KMS-11 (cell line): Measurements from ENCODE around the gene NDUFC1.
A peak's percentile ranks its signal among the peaks of the same experiment; 100 is the strongest.
"Not testable (repeated sequence)": the region's sequence is repeated elsewhere in the genome, so short reads cannot be mapped to it uniquely, and the experiment has no call there.

Experiments
- H2AFZ ChIP-seq: fragments of 200-600 bp; sonication (generic); 2 replicates; pipeline ENCODE4 v1.6.1; 2016; ENCODE audit warnings: antibody characterized with exemption, mixed run types, low read depth
- H3K27ac ChIP-seq: fragments of 200-600 bp; sonication (generic); 2 replicates; pipeline ENCODE4 v1.6.1; 2016; ENCODE audit warnings: mild to moderate bottlenecking, mixed run types
- H3K27me3 ChIP-seq: fragments of 200-600 bp; sonication (generic); 2 replicates; pipeline ENCODE4 v1.6.1; 2017; ENCODE audit warnings: mild to moderate bottlenecking, low read depth, mixed run types, moderate library complexity; ENCODE audit not compliant: insufficient read depth
- H3K36me3 ChIP-seq: fragments of 200-600 bp; sonication (generic); 2 replicates; pipeline ENCODE4 v1.6.1; 2017; ENCODE audit warnings: mild to moderate bottlenecking, mixed run types; ENCODE audit not compliant: insufficient read depth
- H3K4me1 ChIP-seq: fragments of 200-600 bp; sonication (generic); 2 replicates; pipeline ENCODE4 v1.6.1; 2016; ENCODE audit warnings: mild to moderate bottlenecking, low read depth, mixed run types; ENCODE audit not compliant: poor library complexity, severe bottlenecking
- H3K4me2 ChIP-seq: fragments of 200-600 bp; sonication (generic); 2 replicates; pipeline ENCODE4 v1.7.0; 2016; ENCODE audit warnings: mild to moderate bottlenecking, mixed run types
- H3K4me3 ChIP-seq: fragments of 200-600 bp; sonication (generic); IDR thresholded peaks from 2 replicates; pipeline ENCODE4 v1.6.1; 2017; ENCODE audit warnings: low read depth, low read length, mixed read lengths; ENCODE audit not compliant: insufficient read depth
- H3K79me2 ChIP-seq: fragments of 200-600 bp; sonication (generic); 2 replicates; pipeline ENCODE4 v1.6.1; 2016; ENCODE audit warnings: low read depth, mixed run types; ENCODE audit not compliant: insufficient read depth
- H3K9ac ChIP-seq: fragments of 200-600 bp; sonication (generic); 2 replicates; pipeline ENCODE4 v1.6.1; 2016; ENCODE audit warnings: mild to moderate bottlenecking, mixed run types
- H4K20me1 ChIP-seq: fragments of 200-600 bp; sonication (generic); 2 replicates; pipeline ENCODE4 v1.6.1; 2016; ENCODE audit warnings: mild to moderate bottlenecking, mixed run types; ENCODE audit not compliant: insufficient read depth
- CTCF ChIP-seq: fragments of 200-600 bp; sonication (generic); conservative IDR thresholded peaks from 2 replicates; pipeline ENCODE4 v1.6.1; 2017; ENCODE audit warnings: low read depth, mild to moderate bottlenecking, antibody characterized with exemption, low read length, moderate library complexity, mixed read lengths

The NDUFC1 gene

GRCh38 chr4:139314047-139314800 lies 11.9 kb upstream of the NDUFC1 start:
- Histone ChIP-seq H3K4me1 (peaks cover 85% of the 10 kb centered on the region), H3K36me3 (no peaks in the 10 kb centered on the region), H2AFZ (no peak overlapping the region), H3K27ac (no peak overlapping the region; the same call in 1 of the 2 replicates), H3K79me2 (peaks cover 100% of the 10 kb centered on the region), H4K20me1 (peaks cover 55% of the 10 kb centered on the region), H3K4me2 (0 out of 2 replicates have a peak overlapping the region, but pooled peaks have one; percentile 12), H3K27me3 (no peaks in the 10 kb centered on the region), H3K4me3 (no peak overlapping the region), H3K9ac (no peak overlapping the region)
- TF ChIP-seq CTCF, result no peak

- Histone ChIP-seq H4K20me1 (peaks cover 55% of the 10 kb centered on the region), H3K4me2 (0 out of 2 replicates have a peak overlapping the region, but pooled peaks have one; percentile 12), H3K79me2 (peaks cover 100% of the 10 kb centered on the region), H3K4me1 (peaks cover 82% of the 10 kb centered on the region)
- H2AFZ ChIP-seq, H3K9ac ChIP-seq, H3K27ac ChIP-seq, H3K36me3 ChIP-seq, H3K27me3 ChIP-seq, H3K4me3 ChIP-seq: not testable (repeated sequence)
Observed at GRCh38 chr4:139313414-139313813, 11.1 kb upstream of the NDUFC1 start.

- H3K4me1 ChIP-seq, result peaks cover 82% of the 10 kb centered on the region
- peaks cover 100% of the 10 kb centered on the region for H3K79me2 ChIP-seq
- no peak overlapping the region for H2AFZ ChIP-seq
- peak overlapping the region; percentile 4; the same call in 1 of the 2 replicates for H3K4me2 ChIP-seq
- peaks cover 51% of the 10 kb centered on the region for H4K20me1 ChIP-seq
- H3K27ac ChIP-seq, result no peak overlapping the region
- no peak for TF ChIP-seq CTCF
- no peaks in the 10 kb centered on the region for H3K36me3 ChIP-seq
- H3K27me3 ChIP-seq, result no peaks in the 10 kb centered on the region
- H3K4me3 ChIP-seq, result no peak overlapping the region
- no peak overlapping the region for H3K9ac ChIP-seq
Observed at GRCh38 chr4:139312552-139313332, 10.5 kb upstream of the NDUFC1 start.

GRCh38 chr4:139311909-139312308 lies 9.6 kb upstream of the NDUFC1 start:
- Histone ChIP-seq H3K4me3 (no peak overlapping the region), H3K27ac (no peak overlapping the region), H3K4me2 (no peak overlapping the region), H4K20me1 (peaks cover 57% of the 10 kb centered on the region), H3K4me1 (peaks cover 87% of the 10 kb centered on the region), H2AFZ (no peak overlapping the region), H3K79me2 (peaks cover 100% of the 10 kb centered on the region), H3K27me3 (no peaks in the 10 kb centered on the region), H3K36me3 (peaks cover under 1% of the 10 kb centered on the region; the same call in 1 of the 2 replicates), H3K9ac (no peak overlapping the region)
- no peak for TF ChIP-seq CTCF
